Tibial nerve (tissue), 3 donors: ENCODE results near the gene CCNQ.

Experiments used
- CTCF ChIP-seq, 5 experiments: fragments of 200-600 bp in 3 of 5; fragments of 450-650 bp in 2 of 5; sonication (generic) in 3 of 5; IDR thresholded peaks; one replicate each; pipeline ENCODE4 v1.5.1; 2016 to 2019; ENCODE audit warnings: antibody characterized with exemption in 5 of 5, mild to moderate bottlenecking in 3 of 5, moderate library complexity in 2 of 5
- POLR2A ChIP-seq, 2 donors: fragments of 450-650 bp; IDR thresholded peaks; one replicate each; pipeline ENCODE4 v1.6.1; 2017; ENCODE audit warnings: antibody characterized with exemption in 2 of 2, mild to moderate bottlenecking in 2 of 2, moderate library complexity in 2 of 2

GRCh38 chrX:153556767-153557166, 42.2 kb downstream of the CCNQ start:
- no peak for TF ChIP-seq CTCF (IDR thresholded peaks at IDR 0.05)
- no peak for TF ChIP-seq POLR2A (IDR thresholded peaks at IDR 0.05)
